HepG2 (cell line): Measurements from ENCODE around the gene CST4. TPM values are rescaled to one million over a fixed set of nuclear protein-coding genes. Genes with fewer than 3 reads are reported as not detected.

ENCODE experiments used
- CREB3 ChIP-seq: sonication (generic); formaldehyde crosslinking; IDR thresholded peaks from 2 replicates; pipeline ENCODE4 v1.5.0; 2020; ENCODE audit warnings: missing genetic modification reagents
- FOXK2 ChIP-seq: fragments of 450-650 bp; IDR thresholded peaks from 2 replicates; pipeline ENCODE4 v1.6.1; 2016
- GATAD2A ChIP-seq: IDR thresholded peaks from 2 replicates; pipeline ENCODE4 v1.6.1; 2016
- HES4 ChIP-seq: sonication (generic); formaldehyde crosslinking; IDR thresholded peaks from 2 replicates; pipeline ENCODE4 v1.9.0; 2021; ENCODE audit warnings: mild to moderate bottlenecking, missing genetic modification reagents, borderline replicate concordance
- HNF1A ChIP-seq, 2 experiments: sonication (generic) in 1 of 2; formaldehyde crosslinking in 1 of 2; IDR thresholded peaks; 2 replicates each; pipeline versions ENCODE4 v1.4.0 to v1.6.1; 2016 to 2020; ENCODE audit warnings: borderline replicate concordance in 1 of 2, low read depth in 1 of 2, mild to moderate bottlenecking in 1 of 2, missing genetic modification reagents in 1 of 2
- HOXD1 ChIP-seq: sonication (generic); formaldehyde crosslinking; IDR thresholded peaks from 2 replicates; pipeline ENCODE4 v1.5.0; 2020; ENCODE audit warnings: missing genetic modification reagents
- LCORL ChIP-seq, 2 experiments: fragments of 450-650 bp in 1 of 2; sonication (generic) in 1 of 2; formaldehyde crosslinking in 1 of 2; IDR thresholded peaks; 2 replicates each; pipeline versions ENCODE4 v1.5.0 to v1.6.1; 2017 to 2020; ENCODE audit warnings: antibody characterized with exemption in 1 of 2, missing genetic modification reagents in 1 of 2
- MAFG ChIP-seq: sonication (generic); formaldehyde crosslinking; IDR thresholded peaks from 2 replicates; pipeline ENCODE4 v1.5.1; 2020; ENCODE audit warnings: mild to moderate bottlenecking, missing genetic modification reagents
- NFKB2 ChIP-seq: sonication (generic); formaldehyde crosslinking; IDR thresholded peaks from 2 replicates; pipeline ENCODE4 v1.4.0; 2020; ENCODE audit warnings: missing genetic modification reagents, borderline replicate concordance
- PTBP1 ChIP-seq: fragments of 200-400 bp; formaldehyde crosslinking; IDR thresholded peaks from 2 replicates; pipeline ENCODE4 v1.6.1; 2018; ENCODE audit warnings: low read length, low read depth; ENCODE audit not compliant: poor library complexity, severe bottlenecking
- SMAD3 ChIP-seq: sonication (generic); formaldehyde crosslinking; IDR thresholded peaks from 2 replicates; pipeline ENCODE4 v1.4.0; 2020; ENCODE audit warnings: missing genetic modification reagents
- THRA ChIP-seq: sonication (generic); formaldehyde crosslinking; IDR thresholded peaks from 2 replicates; pipeline ENCODE4 v1.4.0; 2020; ENCODE audit warnings: missing genetic modification reagents, borderline replicate concordance
- ZBTB3 ChIP-seq: sonication (generic); formaldehyde crosslinking; IDR thresholded peaks from 2 replicates; pipeline ENCODE4 v1.4.0; 2020; ENCODE audit warnings: low read depth, mild to moderate bottlenecking, moderate library complexity, missing genetic modification reagents, borderline replicate concordance
- ZNF180 ChIP-seq: sonication (generic); formaldehyde crosslinking; IDR thresholded peaks from 2 replicates; pipeline ENCODE4 v1.4.0; 2020; ENCODE audit warnings: low read depth, missing genetic modification reagents, borderline replicate concordance
- ZNF274 ChIP-seq: sonication (generic); formaldehyde crosslinking; IDR thresholded peaks from 2 replicates; pipeline ENCODE4 v1.5.1; 2020; ENCODE audit warnings: mild to moderate bottlenecking, missing genetic modification reagents
- ZNF562 ChIP-seq: sonication (generic); formaldehyde crosslinking; IDR thresholded peaks from 2 replicates; pipeline ENCODE4 v1.8.0; 2022; ENCODE audit warnings: missing genetic modification reagents, borderline replicate concordance
- ZNF589 ChIP-seq: sonication (generic); formaldehyde crosslinking; conservative IDR thresholded peaks from 2 replicates; pipeline ENCODE4 v1.8.0; 2022; ENCODE audit warnings: mild to moderate bottlenecking, moderate library complexity, missing genetic modification reagents
- ZSCAN12 ChIP-seq: sonication (generic); formaldehyde crosslinking; IDR thresholded peaks from 2 replicates; pipeline ENCODE4 v1.9.0; 2021; ENCODE audit warnings: mild to moderate bottlenecking, missing genetic modification reagents
- ZXDC ChIP-seq: sonication (generic); formaldehyde crosslinking; IDR thresholded peaks from 2 replicates; pipeline ENCODE4 v1.5.0; 2020; ENCODE audit warnings: mild to moderate bottlenecking, missing genetic modification reagents
- polyA plus RNA-seq, 8 experiments: library from polyadenylated mRNA; depleted of rRNA in 3 of 8; stranded (reverse) in 7 of 8; unstranded in 1 of 8; fragments of >200 nt; fragmentation: Illumina TruSeq in 4 of 8; extraction: Trizol in 4 of 8; gene quantifications; 2 replicates each; pipeline versions ENCODE4 v1.2.1 to v1.2.3, GENCODE V29; 2011 to 2016; ENCODE audit warnings: low read depth in 4 of 8, missing spikeins in 1 of 8, mixed read lengths in 1 of 8; ENCODE audit not compliant: insufficient read depth in 1 of 8
- total RNA-seq, 5 experiments: library from RNA; depleted of rRNA; stranded (reverse); fragments of >200 nt; fragmentation: Illumina TruSeq; extraction: Trizol; gene quantifications; 2 replicates each; pipeline ENCODE4 v1.2.3, GENCODE V29; 2016; ENCODE audit warnings: low read depth in 1 of 5

CST4 gene
- total and polyA plus RNA-seq, 2 of the 13 experiments (the other 11 are each of a cell fraction or from before 2014, with no cell fraction given) = not detected

GRCh38 chr20:23636182-23636907, 52.5 kb downstream of the CST4 start (continued):
- no peak for TF ChIP-seq ZXDC (CRISPR knock-in tag)
- no peak for TF ChIP-seq ZNF589 (CRISPR knock-in tag)
- no peak for TF ChIP-seq MAFG (CRISPR knock-in tag)
- TF ChIP-seq THRA (CRISPR knock-in tag) = no peak
- TF ChIP-seq FOXK2 = no peak
- no peak for TF ChIP-seq ZNF562 (CRISPR knock-in tag)
- TF ChIP-seq ZSCAN12 = no peak
- no peak for TF ChIP-seq CREB3 (CRISPR knock-in tag)
- TF ChIP-seq HNF1A (IDR thresholded peaks at IDR 0.05; ENCODE audit: low read depth) = no peak
- TF ChIP-seq HNF1A (CRISPR knock-in tag; IDR thresholded peaks at IDR 0.05; ENCODE audit: borderline replicate concordance) = no peak
- TF ChIP-seq ZNF274 (CRISPR knock-in tag) = no peak
- no peak for TF ChIP-seq GATAD2A
- no peak for TF ChIP-seq HOXD1 (CRISPR knock-in tag)
- peak; percentile 68; the same call in 1 of the 2 replicates for TF ChIP-seq HES4 (CRISPR knock-in tag)
- TF ChIP-seq LCORL (IDR thresholded peaks at IDR 0.05) = no peak
- no peak for TF ChIP-seq LCORL (CRISPR knock-in tag; IDR thresholded peaks at IDR 0.05)
- peak; percentile 79; the same call in 1 of the 2 replicates for TF ChIP-seq NFKB2
- TF ChIP-seq ZNF180 = no peak
- TF ChIP-seq ZBTB3 (CRISPR knock-in tag) = no peak
- no peak for TF ChIP-seq SMAD3 (CRISPR knock-in tag)
- no peak for TF ChIP-seq PTBP1
